Measurements from ENCODE around the gene TMPRSS11D.

Gene TMPRSS11D

DNA sequence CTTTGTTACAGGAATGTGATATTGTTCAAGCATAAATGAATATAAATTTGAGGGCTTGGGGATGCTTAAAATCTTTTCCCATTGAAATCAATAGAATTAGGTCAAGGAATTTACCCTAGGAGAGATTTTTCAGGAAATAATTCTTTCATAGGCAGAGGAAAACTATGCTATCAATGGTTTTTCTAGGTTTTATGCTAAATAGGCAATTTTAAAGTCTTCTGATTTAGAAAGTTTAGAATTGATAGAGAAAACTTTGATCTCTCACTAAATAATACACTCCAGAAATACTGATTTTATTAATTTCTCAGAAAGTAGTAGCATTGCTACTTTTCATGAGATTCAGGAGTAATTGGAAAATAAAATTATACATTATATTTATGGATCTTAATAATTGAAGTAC lies 93.1 kb downstream of the TMPRSS11D start:
- Histone ChIP-seq H3K36me3 (ENCODE audit: control insufficient read depth in 2 of 2, insufficient read depth in 1 of 2, low read length in 2 of 2) (no peaks in the 10 kb centered on the region), H3K27ac (ENCODE audit: extremely low read depth, low read depth, low read length) (no peak overlapping the region), H3K9me3 (ENCODE audit: control insufficient read depth, insufficient read depth, low read depth, low read length) (no peaks in the 10 kb centered on the region), H3K4me3 (ENCODE audit: low read depth, low read length) (no peak overlapping the region), H3K4me1 (ENCODE audit: control insufficient read depth, insufficient read depth, low read length) (no peaks in the 10 kb centered on the region)
- ChIA-PET CTCF (no interaction called here), POLR2A (no interaction called here)
- TF ChIP-seq, protein P1, sequence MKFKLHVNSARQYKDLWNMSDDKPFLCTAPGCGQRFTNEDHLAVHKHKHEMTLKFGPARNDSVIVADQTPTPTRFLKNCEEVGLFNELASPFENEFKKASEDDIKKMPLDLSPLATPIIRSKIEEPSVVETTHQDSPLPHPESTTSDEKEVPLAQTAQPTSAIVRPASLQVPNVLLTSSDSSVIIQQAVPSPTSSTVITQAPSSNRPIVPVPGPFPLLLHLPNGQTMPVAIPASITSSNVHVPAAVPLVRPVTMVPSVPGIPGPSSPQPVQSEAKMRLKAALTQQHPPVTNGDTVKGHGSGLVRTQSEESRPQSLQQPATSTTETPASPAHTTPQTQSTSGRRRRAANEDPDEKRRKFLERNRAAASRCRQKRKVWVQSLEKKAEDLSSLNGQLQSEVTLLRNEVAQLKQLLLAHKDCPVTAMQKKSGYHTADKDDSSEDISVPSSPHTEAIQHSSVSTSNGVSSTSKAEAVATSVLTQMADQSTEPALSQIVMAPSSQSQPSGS (tag by site-specific recombination; IDR thresholded peaks at IDR 0.05; ENCODE audit: low read depth): no peak
- TF ChIP-seq, protein P2, sequence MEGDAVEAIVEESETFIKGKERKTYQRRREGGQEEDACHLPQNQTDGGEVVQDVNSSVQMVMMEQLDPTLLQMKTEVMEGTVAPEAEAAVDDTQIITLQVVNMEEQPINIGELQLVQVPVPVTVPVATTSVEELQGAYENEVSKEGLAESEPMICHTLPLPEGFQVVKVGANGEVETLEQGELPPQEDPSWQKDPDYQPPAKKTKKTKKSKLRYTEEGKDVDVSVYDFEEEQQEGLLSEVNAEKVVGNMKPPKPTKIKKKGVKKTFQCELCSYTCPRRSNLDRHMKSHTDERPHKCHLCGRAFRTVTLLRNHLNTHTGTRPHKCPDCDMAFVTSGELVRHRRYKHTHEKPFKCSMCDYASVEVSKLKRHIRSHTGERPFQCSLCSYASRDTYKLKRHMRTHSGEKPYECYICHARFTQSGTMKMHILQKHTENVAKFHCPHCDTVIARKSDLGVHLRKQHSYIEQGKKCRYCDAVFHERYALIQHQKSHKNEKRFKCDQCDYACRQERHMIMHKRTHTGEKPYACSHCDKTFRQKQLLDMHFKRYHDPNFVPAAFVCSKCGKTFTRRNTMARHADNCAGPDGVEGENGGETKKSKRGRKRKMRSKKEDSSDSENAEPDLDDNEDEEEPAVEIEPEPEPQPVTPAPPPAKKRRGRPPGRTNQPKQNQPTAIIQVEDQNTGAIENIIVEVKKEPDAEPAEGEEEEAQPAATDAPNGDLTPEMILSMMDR (tag by site-specific recombination; IDR thresholded peaks at IDR 0.05): no peak
- TF ChIP-seq ZNF354C (tag by site-specific recombination; IDR thresholded peaks at IDR 0.05; ENCODE audit: borderline replicate concordance, low read depth) (no peak), GLI2 (tag by site-specific recombination; IDR thresholded peaks at IDR 0.05; ENCODE audit: borderline replicate concordance, low read depth) (no peak), ZNF174 (tag by site-specific recombination; IDR thresholded peaks at IDR 0.05) (no peak), HOXC10 (CRISPR knock-in tag; IDR thresholded peaks at IDR 0.05) (no peak), ZNF175 (tag by site-specific recombination; IDR thresholded peaks at IDR 0.05) (no peak), ZNF600 (tag by site-specific recombination; IDR thresholded peaks at IDR 0.05) (no peak), KLF8 (tag by site-specific recombination; IDR thresholded peaks at IDR 0.05) (no peak), ZNF624 (tag by site-specific recombination; IDR thresholded peaks at IDR 0.05) (no peak), ZNF211 (tag by site-specific recombination; IDR thresholded peaks at IDR 0.05; ENCODE audit: low read depth) (no peak), PRDM1 (tag by site-specific recombination; IDR thresholded peaks at IDR 0.05) (no peak), ZNF707 (tag by site-specific recombination; IDR thresholded peaks at IDR 0.05) (no peak), ZNF791 (tag by site-specific recombination; IDR thresholded peaks at IDR 0.05) (no peak), ZNF19 (tag by site-specific recombination; IDR thresholded peaks at IDR 0.05; ENCODE audit: low read depth) (no peak)
- TF ChIP-seq, protein P3, sequence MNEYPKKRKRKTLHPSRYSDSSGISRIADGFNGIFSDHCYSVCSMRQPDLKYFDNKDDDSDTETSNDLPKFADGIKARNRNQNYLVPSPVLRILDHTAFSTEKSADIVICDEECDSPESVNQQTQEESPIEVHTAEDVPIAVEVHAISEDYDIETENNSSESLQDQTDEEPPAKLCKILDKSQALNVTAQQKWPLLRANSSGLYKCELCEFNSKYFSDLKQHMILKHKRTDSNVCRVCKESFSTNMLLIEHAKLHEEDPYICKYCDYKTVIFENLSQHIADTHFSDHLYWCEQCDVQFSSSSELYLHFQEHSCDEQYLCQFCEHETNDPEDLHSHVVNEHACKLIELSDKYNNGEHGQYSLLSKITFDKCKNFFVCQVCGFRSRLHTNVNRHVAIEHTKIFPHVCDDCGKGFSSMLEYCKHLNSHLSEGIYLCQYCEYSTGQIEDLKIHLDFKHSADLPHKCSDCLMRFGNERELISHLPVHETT (tag by site-specific recombination; IDR thresholded peaks at IDR 0.05): no peak
- TF ChIP-seq, protein P4, sequence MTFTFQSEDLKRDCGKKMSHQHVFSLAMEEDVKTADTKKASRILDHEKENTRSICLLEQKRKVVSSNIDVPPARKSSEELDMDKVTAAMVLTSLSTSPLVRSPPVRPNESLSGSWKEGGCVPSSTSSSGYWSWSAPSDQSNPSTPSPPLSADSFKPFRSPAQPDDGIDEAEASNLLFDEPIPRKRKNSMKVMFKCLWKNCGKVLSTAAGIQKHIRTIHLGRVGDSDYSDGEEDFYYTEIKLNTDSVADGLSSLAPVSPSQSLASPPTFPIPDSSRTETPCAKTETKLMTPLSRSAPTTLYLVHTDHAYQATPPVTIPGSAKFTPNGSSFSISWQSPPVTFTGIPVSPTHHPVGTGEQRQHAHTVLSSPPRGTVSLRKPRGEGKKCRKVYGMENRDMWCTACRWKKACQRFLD (tag by site-specific recombination; IDR thresholded peaks at IDR 0.05): no peak

DNA sequence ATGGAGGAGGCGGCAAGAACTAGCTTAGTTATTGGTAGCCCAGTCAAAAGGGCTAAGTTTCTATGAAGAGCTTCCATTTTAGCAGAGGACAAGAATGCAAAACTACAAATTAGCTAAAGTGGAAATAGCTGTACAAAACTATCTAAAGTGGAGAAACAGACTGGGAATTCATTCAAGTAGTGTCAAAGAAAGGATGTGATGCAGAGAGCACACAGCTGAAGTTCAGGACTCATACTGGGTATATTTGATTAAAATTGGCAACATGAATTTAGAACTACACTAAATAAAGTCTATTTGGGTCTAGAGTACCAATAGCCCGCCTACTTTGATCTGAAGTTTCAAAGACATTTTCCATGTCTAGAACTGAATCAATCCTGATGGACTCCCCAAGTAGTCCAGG lies 96.5 kb downstream of the TMPRSS11D start:
- Histone ChIP-seq H3K9me3 (ENCODE audit: control insufficient read depth, insufficient read depth, low read depth, low read length) (no peaks in the 10 kb centered on the region), H3K4me3 (ENCODE audit: low read depth, low read length) (no peak overlapping the region), H3K36me3 (ENCODE audit: control insufficient read depth in 2 of 2, insufficient read depth in 1 of 2, low read length in 2 of 2) (no peaks in the 10 kb centered on the region), H3K27ac (ENCODE audit: extremely low read depth, low read depth, low read length) (no peak overlapping the region), H3K4me1 (ENCODE audit: control insufficient read depth, insufficient read depth, low read length) (no peaks in the 10 kb centered on the region)
- ChIA-PET CTCF (interaction anchor here (0.7 kb wide), 1 partner anchor 243 kb away, joined by 3 read pairs; no protein-coding TSS in a partner anchor), POLR2A (no interaction called here)
- no peak for TF ChIP-seq ZFP3 (tag by site-specific recombination; IDR thresholded peaks at IDR 0.05; ENCODE audit: low read depth)
- TF ChIP-seq, protein P5, sequence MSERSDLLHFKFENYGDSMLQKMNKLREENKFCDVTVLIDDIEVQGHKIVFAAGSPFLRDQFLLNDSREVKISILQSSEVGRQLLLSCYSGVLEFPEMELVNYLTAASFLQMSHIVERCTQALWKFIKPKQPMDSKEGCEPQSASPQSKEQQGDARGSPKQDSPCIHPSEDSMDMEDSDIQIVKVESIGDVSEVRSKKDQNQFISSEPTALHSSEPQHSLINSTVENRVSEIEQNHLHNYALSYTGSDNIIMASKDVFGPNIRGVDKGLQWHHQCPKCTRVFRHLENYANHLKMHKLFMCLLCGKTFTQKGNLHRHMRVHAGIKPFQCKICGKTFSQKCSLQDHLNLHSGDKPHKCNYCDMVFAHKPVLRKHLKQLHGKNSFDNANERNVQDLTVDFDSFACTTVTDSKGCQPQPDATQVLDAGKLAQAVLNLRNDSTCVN (tag by site-specific recombination; optimal IDR thresholded peaks at IDR 0.05): no peak

Data from HEK293 (cell line).